ENCODE results near the gene R3HDM4.

Gene R3HDM4

DNA sequence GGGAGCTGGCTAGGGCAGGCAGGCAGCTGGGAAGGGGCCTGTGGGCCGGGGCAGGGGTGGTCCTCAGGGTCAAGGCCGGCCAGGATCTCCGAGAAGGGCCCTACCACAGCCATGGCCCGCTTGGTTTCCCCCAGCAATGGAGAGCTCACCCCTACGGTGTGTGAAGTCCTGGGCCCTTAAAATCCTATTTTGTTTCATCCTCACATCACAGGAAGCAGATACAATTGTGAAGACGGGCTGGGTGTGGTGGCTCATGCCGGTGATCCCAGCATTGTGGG, 11.0 kb downstream of the R3HDM4 start:
- no peak overlapping the region for H3K4ac ChIP-seq (ENCODE audit: low read depth, low read length)
- no peak overlapping the region for H3K4me2 ChIP-seq (ENCODE audit: low read length)
- H3K23ac ChIP-seq (ENCODE audit: low read length): no peak overlapping the region
- no peaks in the 10 kb centered on the region for H3K79me1 ChIP-seq (ENCODE audit: low read length)
- H2BK120ac ChIP-seq (ENCODE audit: insufficient read depth, low read length, poor library complexity): no peak overlapping the region
- H2AK5ac ChIP-seq (ENCODE audit: low read length): no peak overlapping the region
- no peak overlapping the region for H3K27ac ChIP-seq (ENCODE audit: low read depth, low read length)
- no peaks in the 10 kb centered on the region for H3K27me3 ChIP-seq (ENCODE audit: insufficient read depth, low read length)
- no peak overlapping the region for H3K14ac ChIP-seq (ENCODE audit: low read length)
- H2BK5ac ChIP-seq (ENCODE audit: low read depth, low read length, poor library complexity): no peak overlapping the region
- no peak overlapping the region for H4K8ac ChIP-seq (ENCODE audit: low read depth, low read length)
- no peak overlapping the region for H3K4me3 ChIP-seq (ENCODE audit: low read depth, low read length)
- no peak for DNase-seq
- WGBS (ENCODE audit: extremely low coverage, insufficient coverage, insufficient read length): no CpG with 5 or more reads among the region's 7 CpGs
- H3K9ac ChIP-seq (ENCODE audit: low read length): no peak overlapping the region
- no peak overlapping the region for H2BK12ac ChIP-seq (ENCODE audit: low read length)
- H3K36me3 ChIP-seq (ENCODE audit: control insufficient read depth in 1 of 2, insufficient read depth in 2 of 2, low read length in 2 of 2): peaks cover 31 to 34% of the 10 kb centered on the region in 2 experiments
- no peaks in the 10 kb centered on the region for H3K4me1 ChIP-seq (ENCODE audit: control insufficient read depth in 1 of 2, insufficient read depth in 2 of 2, low read length in 2 of 2)
- no peak overlapping the region for H4K91ac ChIP-seq (ENCODE audit: low read depth, low read length)
- H3K9me3 ChIP-seq (ENCODE audit: insufficient read depth, low read depth, low read length): peaks cover 3% of the 10 kb centered on the region
- no peaks in the 10 kb centered on the region for H3K79me2 ChIP-seq (ENCODE audit: control insufficient read depth, insufficient read depth, low read length, poor library complexity)
- no peak overlapping the region for H4K12ac ChIP-seq (ENCODE audit: low read depth, low read length)
- H3K18ac ChIP-seq (ENCODE audit: low read length): no peak overlapping the region
- H2AFZ ChIP-seq (ENCODE audit: insufficient read depth, low read length, poor library complexity): no peak overlapping the region

DNA sequence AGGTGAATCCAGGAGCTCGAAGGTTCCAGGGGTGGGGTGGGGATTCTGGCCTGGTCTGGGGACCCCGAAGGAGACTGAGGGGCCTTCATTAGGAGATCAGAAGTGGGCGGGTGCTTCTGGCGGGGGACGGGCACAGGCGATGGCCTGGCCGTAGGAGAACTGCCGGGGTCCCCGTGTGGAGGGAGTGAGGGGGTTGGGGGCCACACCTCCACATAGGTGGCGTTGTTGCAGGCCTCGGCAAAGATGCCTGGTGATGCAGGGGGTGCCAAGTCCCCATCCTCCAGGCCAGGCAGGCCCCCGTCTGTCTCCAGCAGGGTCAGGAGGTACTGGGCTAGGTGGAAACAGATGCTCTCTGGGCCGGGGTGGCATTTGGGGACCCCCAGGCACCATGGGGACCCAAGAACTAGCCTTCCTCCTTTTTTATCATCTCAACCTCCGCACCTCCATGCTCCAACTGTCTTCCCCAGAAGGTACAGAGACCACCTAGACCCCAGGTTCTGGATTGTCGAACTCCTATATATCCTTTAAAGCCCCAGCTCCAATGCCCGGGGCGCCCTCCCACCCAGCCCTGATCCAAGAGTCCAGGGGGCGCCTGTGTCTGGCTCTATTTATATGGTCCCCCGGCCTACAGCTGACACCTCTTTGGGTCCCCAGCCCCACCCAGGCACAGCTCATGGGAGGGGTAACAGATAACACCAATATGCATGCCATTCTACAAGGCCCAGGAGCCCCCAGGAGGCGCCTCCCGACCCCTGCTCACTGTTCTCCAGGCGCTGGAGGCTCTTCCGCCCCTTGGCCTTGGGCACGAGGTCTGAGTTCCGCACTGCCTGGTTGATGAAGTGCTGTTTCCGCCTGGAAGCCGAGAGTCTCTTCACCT, 11.6 kb downstream of the R3HDM4 start:
- Histone ChIP-seq H3K14ac (ENCODE audit: low read length) (no peak overlapping the region), H2AFZ (ENCODE audit: insufficient read depth, low read length, poor library complexity) (no peak overlapping the region), H3K27me3 (ENCODE audit: insufficient read depth, low read length) (no peaks in the 10 kb centered on the region), H3K18ac (ENCODE audit: low read length) (no peak overlapping the region), H3K9ac (ENCODE audit: low read length) (no peak overlapping the region), H3K4me3 (ENCODE audit: low read depth, low read length) (no peak overlapping the region), H2BK12ac (ENCODE audit: low read length) (no peak overlapping the region), H4K12ac (ENCODE audit: low read depth, low read length) (no peak overlapping the region), H3K4me2 (ENCODE audit: low read length) (no peak overlapping the region), H3K9me3 (ENCODE audit: insufficient read depth, low read depth, low read length) (peaks cover 3% of the 10 kb centered on the region), H2AK5ac (ENCODE audit: low read length) (no peak overlapping the region), H3K4me1 (ENCODE audit: control insufficient read depth in 1 of 2, insufficient read depth in 2 of 2, low read length in 2 of 2) (no peaks in the 10 kb centered on the region), H3K27ac (ENCODE audit: low read depth, low read length) (no peak overlapping the region), H4K8ac (ENCODE audit: low read depth, low read length) (no peak overlapping the region), H3K36me3 (ENCODE audit: control insufficient read depth in 1 of 2, insufficient read depth in 2 of 2, low read length in 2 of 2) (peaks cover 35 to 38% of the 10 kb centered on the region in 2 experiments), H3K4ac (ENCODE audit: low read depth, low read length) (no peak overlapping the region), H3K23ac (ENCODE audit: low read length) (no peak overlapping the region), H3K79me1 (ENCODE audit: low read length) (no peaks in the 10 kb centered on the region), H4K91ac (ENCODE audit: low read depth, low read length) (no peak overlapping the region), H2BK120ac (ENCODE audit: insufficient read depth, low read length, poor library complexity) (no peak overlapping the region), H3K79me2 (ENCODE audit: control insufficient read depth, insufficient read depth, low read length, poor library complexity) (no peaks in the 10 kb centered on the region), H2BK5ac (ENCODE audit: low read depth, low read length, poor library complexity) (no peak overlapping the region)
- WGBS (ENCODE audit: extremely low coverage, insufficient coverage, insufficient read length): no CpG with 5 or more reads among the region's 27 CpGs
- DNase-seq: no peak

DNA sequence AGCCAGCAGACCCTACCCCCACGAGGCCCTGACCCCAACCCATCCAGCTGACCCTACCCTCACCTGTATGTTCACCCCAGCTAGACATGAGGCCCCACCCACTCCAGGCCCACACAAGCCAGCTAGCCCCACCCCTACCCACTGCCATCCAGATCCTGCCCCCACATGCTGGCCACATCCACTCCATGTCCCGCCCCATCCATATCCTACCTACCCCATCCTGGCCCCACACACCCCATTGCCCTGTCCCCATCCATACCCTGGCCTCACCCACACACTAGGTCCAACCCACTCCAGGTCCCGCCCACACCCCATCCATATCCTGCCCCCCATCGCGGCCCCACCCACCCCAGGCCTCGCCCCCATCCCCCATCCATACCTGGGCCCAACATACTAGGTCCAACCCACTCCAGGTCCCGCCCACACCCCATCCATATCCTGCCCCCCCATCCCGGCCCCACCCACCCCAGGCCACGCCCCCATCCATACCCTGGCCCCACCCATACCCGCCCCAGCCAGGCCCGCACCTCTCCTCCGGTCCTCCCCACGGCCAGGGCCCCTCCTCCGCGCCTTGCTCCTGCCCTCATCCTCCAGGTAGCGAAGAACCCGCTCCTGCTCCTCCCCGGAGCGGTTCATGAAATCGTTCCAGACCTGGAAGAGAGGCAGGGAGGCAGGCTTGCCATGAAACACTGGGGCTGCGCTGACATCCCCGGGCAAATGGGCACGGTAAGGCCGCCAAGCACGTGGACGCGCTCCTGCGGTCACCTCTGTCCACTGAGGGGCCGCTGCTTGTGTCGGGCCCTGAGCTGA, 12.5 kb downstream of the R3HDM4 start:
- Histone ChIP-seq H2BK12ac (ENCODE audit: low read length) (no peak overlapping the region), H3K4me3 (ENCODE audit: low read depth, low read length) (no peak overlapping the region), H2BK5ac (ENCODE audit: low read depth, low read length, poor library complexity) (no peak overlapping the region), H3K36me3 (ENCODE audit: control insufficient read depth in 1 of 2, insufficient read depth in 2 of 2, low read length in 2 of 2) (peaks cover 35 to 43% of the 10 kb centered on the region in 2 experiments), H2BK120ac (ENCODE audit: insufficient read depth, low read length, poor library complexity) (no peak overlapping the region), H3K27me3 (ENCODE audit: insufficient read depth, low read length) (no peaks in the 10 kb centered on the region), H3K14ac (ENCODE audit: low read length) (no peak overlapping the region), H3K23ac (ENCODE audit: low read length) (no peak overlapping the region), H2AFZ (ENCODE audit: insufficient read depth, low read length, poor library complexity) (no peak overlapping the region), H4K91ac (ENCODE audit: low read depth, low read length) (no peak overlapping the region), H4K12ac (ENCODE audit: low read depth, low read length) (no peak overlapping the region), H3K27ac (ENCODE audit: low read depth, low read length) (no peak overlapping the region), H3K18ac (ENCODE audit: low read length) (no peak overlapping the region), H3K79me1 (ENCODE audit: low read length) (no peaks in the 10 kb centered on the region), H3K79me2 (ENCODE audit: control insufficient read depth, insufficient read depth, low read length, poor library complexity) (no peaks in the 10 kb centered on the region), H4K8ac (ENCODE audit: low read depth, low read length) (no peak overlapping the region), H3K4me1 (ENCODE audit: control insufficient read depth in 1 of 2, insufficient read depth in 2 of 2, low read length in 2 of 2) (peaks cover under 1 to 2% of the 10 kb centered on the region in 2 experiments), H3K9ac (ENCODE audit: low read length) (no peak overlapping the region), H2AK5ac (ENCODE audit: low read length) (no peak overlapping the region), H3K4ac (ENCODE audit: low read depth, low read length) (no peak overlapping the region), H3K9me3 (ENCODE audit: insufficient read depth, low read depth, low read length) (peaks cover 3% of the 10 kb centered on the region), H3K4me2 (ENCODE audit: low read length) (no peak overlapping the region)
- WGBS (ENCODE audit: extremely low coverage, insufficient coverage, insufficient read length): no CpG with 5 or more reads among the region's 30 CpGs
- DNase-seq: peak; percentile 46 to 58

DNA sequence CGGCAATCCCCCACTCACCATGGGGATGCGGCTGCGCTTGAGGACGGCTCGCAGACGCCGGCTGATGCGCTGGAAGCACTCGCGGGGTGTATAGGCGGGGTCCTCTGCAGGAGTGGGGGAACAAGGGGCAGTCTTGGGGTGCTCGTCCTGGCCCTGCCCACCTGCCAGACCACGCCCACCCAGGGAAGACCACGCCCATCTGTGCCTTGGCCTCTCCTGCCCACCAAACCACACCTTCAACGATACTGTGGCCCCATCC, 13.0 kb downstream of the R3HDM4 start:
- no CpG with 5 or more reads among the region's 15 CpGs for WGBS (ENCODE audit: extremely low coverage, insufficient coverage, insufficient read length)
- H2BK120ac ChIP-seq (ENCODE audit: insufficient read depth, low read length, poor library complexity): no peak overlapping the region
- no peak overlapping the region for H2AFZ ChIP-seq (ENCODE audit: insufficient read depth, low read length, poor library complexity)

More for the DNA sequence above, 13.0 kb downstream of the R3HDM4 start:
- Histone ChIP-seq H4K8ac (ENCODE audit: low read depth, low read length) (no peak overlapping the region), H3K27me3 (ENCODE audit: insufficient read depth, low read length) (no peaks in the 10 kb centered on the region), H3K23ac (ENCODE audit: low read length) (no peak overlapping the region), H4K12ac (ENCODE audit: low read depth, low read length) (no peak overlapping the region), H3K14ac (ENCODE audit: low read length) (no peak overlapping the region), H3K36me3 (ENCODE audit: control insufficient read depth in 1 of 2, insufficient read depth in 2 of 2, low read length in 2 of 2) (peaks cover 35 to 43% of the 10 kb centered on the region in 2 experiments), H3K79me1 (ENCODE audit: low read length) (no peaks in the 10 kb centered on the region), H3K9me3 (ENCODE audit: insufficient read depth, low read depth, low read length) (peaks cover 3% of the 10 kb centered on the region), H3K4me2 (ENCODE audit: low read length) (no peak overlapping the region), H3K18ac (ENCODE audit: low read length) (no peak overlapping the region), H3K4me1 (ENCODE audit: control insufficient read depth in 1 of 2, insufficient read depth in 2 of 2, low read length in 2 of 2) (peaks cover 4 to 5% of the 10 kb centered on the region in 2 experiments), H3K27ac (ENCODE audit: low read depth, low read length) (no peak overlapping the region), H3K4me3 (ENCODE audit: low read depth, low read length) (no peak overlapping the region), H3K79me2 (ENCODE audit: control insufficient read depth, insufficient read depth, low read length, poor library complexity) (no peaks in the 10 kb centered on the region), H2BK12ac (ENCODE audit: low read length) (no peak overlapping the region), H3K9ac (ENCODE audit: low read length) (no peak overlapping the region), H2BK5ac (ENCODE audit: low read depth, low read length, poor library complexity) (no peak overlapping the region), H3K4ac (ENCODE audit: low read depth, low read length) (no peak overlapping the region), H2AK5ac (ENCODE audit: low read length) (no peak overlapping the region), H4K91ac (ENCODE audit: low read depth, low read length) (no peak overlapping the region)
- DNase-seq: no peak
